OCI-LY7 (cell line): ENCODE measurements around the gene USP30.

Experiments
- CTCF ChIP-seq: fragments of 200-600 bp; sonication (generic); conservative IDR thresholded peaks from 2 replicates; pipeline ENCODE4 v1.5.1; 2014; ENCODE audit warnings: mild to moderate bottlenecking, antibody characterized with exemption, low read length, moderate library complexity, mixed read lengths
- EZH2phosphoT487 ChIP-seq: fragments of 200-600 bp; sonication (generic); IDR thresholded peaks from 2 replicates; pipeline ENCODE4 v1.6.1; 2018; ENCODE audit warnings: low read depth, borderline replicate concordance, mild to moderate bottlenecking, mixed run types, antibody characterized with exemption, low read length, moderate library complexity, mixed read lengths

- no peak for TF ChIP-seq CTCF
- no peak for TF ChIP-seq EZH2phosphoT487
These were observed 23.0 kb upstream of the USP30 start for GRCh38 chr12:109029411-109029810.
